Measurements from ENCODE around the gene DPP3. TPM values are rescaled to one million over a fixed set of nuclear protein-coding genes. Genes with fewer than 3 reads are reported as not detected.

The DPP3 gene
- total RNA-seq, 1 experiment from 2014 or later = 86.7 TPM

- TF ChIP-seq PRDM15 (CRISPR knock-in tag; IDR thresholded peaks at IDR 0.05) (no peak), ZNF232 (CRISPR knock-in tag; IDR thresholded peaks at IDR 0.05) (no peak), CREB1 (CRISPR knock-in tag; IDR thresholded peaks at IDR 0.05) (no peak), ATF2 (CRISPR knock-in tag; IDR thresholded peaks at IDR 0.05; ENCODE audit: borderline replicate concordance, low read depth) (no peak), ESRRA (CRISPR knock-in tag; IDR thresholded peaks at IDR 0.05; ENCODE audit: borderline replicate concordance) (no peak), IRF2 (CRISPR knock-in tag; IDR thresholded peaks at IDR 0.05; ENCODE audit: borderline replicate concordance, low read depth) (no peak), TP53 (CRISPR knock-in tag; IDR thresholded peaks at IDR 0.05) (no peak), ZNF532 (CRISPR knock-in tag; IDR thresholded peaks at IDR 0.05; ENCODE audit: borderline replicate concordance) (no peak), RORB (CRISPR knock-in tag; IDR thresholded peaks at IDR 0.05) (no peak), ERG (CRISPR knock-in tag; IDR thresholded peaks at IDR 0.05) (no peak), JAZF1 (CRISPR knock-in tag; IDR thresholded peaks at IDR 0.05) (no peak)
- Mint-ChIP-seq H3K4me3 (no peak overlapping the region), H3K9me3 (peaks cover 10% of the 10 kb centered on the region), H3K4me1 (peaks cover 6% of the 10 kb centered on the region), H3K27ac (no peak overlapping the region), H3K27me3 (ENCODE audit: low read depth) (peaks cover 8% of the 10 kb centered on the region), H3K36me3 (no peaks in the 10 kb centered on the region; the same call in 1 of the 2 replicates)
- no peak for ATAC-seq
- no peak for DNase-seq (ENCODE audit: low spot score)
- POLR2A ChIA-PET = interaction anchor here (1.0 kb wide), 1 partner anchor 15 kb away, joined by 4 read pairs; the partner anchor contains the start of gene MRPL11
- CTCF ChIA-PET = interaction anchor here (1.2 kb wide), 1 partner anchor 26 kb away, joined by 6 read pairs; the partner anchor contains the start of gene DPP3
Observed at GRCh38 chr11:66454247-66454646, 26.0 kb upstream of the DPP3 start.

GRCh38 chr11:66454828-66455227, 25.4 kb upstream of the DPP3 start:
- Mint-ChIP-seq H3K36me3 (no peaks in the 10 kb centered on the region; the same call in 1 of the 2 replicates), H3K4me1 (peaks cover 3% of the 10 kb centered on the region; the same call in 1 of the 2 replicates), H3K27me3 (ENCODE audit: low read depth) (peaks cover 8% of the 10 kb centered on the region), H3K9me3 (peaks cover 10% of the 10 kb centered on the region), H3K27ac (no peak overlapping the region), H3K4me3 (no peak overlapping the region)
- no peak for ATAC-seq
- no peak for DNase-seq (ENCODE audit: low spot score)
- CTCF ChIA-PET = interaction anchor here (0.8 to 1.4 kb wide), 4 partner anchors 10 to 66 kb away, joined by 4 to 7 read pairs (median 5); partner anchors contain the start of genes DPP3 and PELI3
- POLR2A ChIA-PET = interaction anchor here (0.6 kb wide), 1 partner anchor 183 kb away, joined by 4 read pairs; no protein-coding TSS in a partner anchor
- TF ChIP-seq ZNF396 (CRISPR knock-in tag; IDR thresholded peaks at IDR 0.05; ENCODE audit: borderline replicate concordance) = no peak
- no peak for TF ChIP-seq NFATC4 (CRISPR knock-in tag; IDR thresholded peaks at IDR 0.05)
- TF ChIP-seq ATF2 (CRISPR knock-in tag; IDR thresholded peaks at IDR 0.05; ENCODE audit: borderline replicate concordance, low read depth) = no peak
- TF ChIP-seq E2F1 (CRISPR knock-in tag; IDR thresholded peaks at IDR 0.05) = no peak
- TF ChIP-seq TCF7 (CRISPR knock-in tag; IDR thresholded peaks at IDR 0.05; ENCODE audit: low read depth) = no peak
- no peak for TF ChIP-seq OVOL2 (CRISPR knock-in tag; IDR thresholded peaks at IDR 0.05; ENCODE audit: borderline replicate concordance)
- TF ChIP-seq AFF4 (CRISPR knock-in tag; IDR thresholded peaks at IDR 0.05; ENCODE audit: borderline replicate concordance) = no peak

Data from WTC11 (cell line).